Posterior cingulate gyrus (tissue), 11 donors: Measurements from ENCODE around the gene MYCBP.

Experiments
- DNase-seq, 10 donors: peaks; one replicate each; pipeline versions ENCODE4 v3.0.0 to v3.0.0-alpha.2; 2020 to 2021; ENCODE audit warnings: mixed read lengths in 3 of 10
- intact Hi-C: fragments of 100-400 bp; cut with DNase I; formaldehyde crosslinking; loops from one replicate; pipeline ENCODE4 v1.15.1; 2023

MYCBP gene

GRCh38 chr1:38873027-38873969 lies at the start of gene MYCBP:
Gene MYCBP (minus strand): TSS chr1:38873348. CDS start chr1:38873305, 43 bp downstream.
- peak; percentile 94 to 100 (median 96) for DNase-seq

GRCh38 chr1:38919130-38919529 lies 46.0 kb upstream of the MYCBP start:
- DNase-seq: peak in 8 of 10 donors; percentile 38 to 95 (median 60)
- intact Hi-C loops: loop anchor here (5.0 to 10.0 kb wide), 2 partner anchors 73 to 176 kb away; partner anchors contain the start of gene AKIRIN1

More at GRCh38 chr1:38873027-38873969, at the start of gene MYCBP:
- intact Hi-C loops: loop anchor here (1.0 to 5.0 kb wide), 3 partner anchors 14 to 219 kb away; partner anchors contain the start of genes AKIRIN1 and RRAGC

- peak in 3 of 10 donors; percentile 23 to 41 (median 23) for DNase-seq
- intact Hi-C loops: loop anchor here (5.0 to 10.0 kb wide), 2 partner anchors 74 to 176 kb away; partner anchors contain the start of gene AKIRIN1
These were observed 45.4 kb upstream of the MYCBP start for GRCh38 chr1:38918568-38918967.

GRCh38 chr1:38917772-38918171 lies 44.6 kb upstream of the MYCBP start:
- intact Hi-C loops: loop anchor here (5.0 to 10.0 kb wide), 2 partner anchors 75 to 177 kb away; partner anchors contain the start of gene AKIRIN1
- DNase-seq: peak in 1 of 10 donors; percentile 16

- intact Hi-C loops: loop anchor here (5.0 to 10.0 kb wide), 2 partner anchors 75 to 177 kb away; partner anchors contain the start of gene AKIRIN1
- no peak for DNase-seq
These were observed 44.2 kb upstream of the MYCBP start for GRCh38 chr1:38917337-38917736.

GRCh38 chr1:38915352-38915948 lies 42.3 kb upstream of the MYCBP start:
- peak in 1 of 10 donors; percentile 22 for DNase-seq

GRCh38 chr1:38914908-38915307 lies 41.8 kb upstream of the MYCBP start:
- intact Hi-C loops: loop anchor here (5.0 to 10.0 kb wide), 2 partner anchors 77 to 180 kb away; partner anchors contain the start of gene AKIRIN1
- peak in 1 of 10 donors; percentile 22 for DNase-seq

More at GRCh38 chr1:38915352-38915948, 42.3 kb upstream of the MYCBP start:
- intact Hi-C loops: loop anchor here (5.0 to 10.0 kb wide), 2 partner anchors 77 to 179 kb away; partner anchors contain the start of gene AKIRIN1

- peak in 1 of 10 donors; percentile 25 for DNase-seq
- intact Hi-C loops: no loop called here
These were observed 35.7 kb upstream of the MYCBP start for GRCh38 chr1:38908821-38909220.

GRCh38 chr1:38905985-38906384 lies 32.8 kb upstream of the MYCBP start:
- no peak for DNase-seq
- intact Hi-C loops: no loop called here

- intact Hi-C loops: no loop called here
- peak in 2 of 10 donors; percentile 17 to 27 for DNase-seq
These were observed 26.4 kb upstream of the MYCBP start for GRCh38 chr1:38899560-38899959.

- intact Hi-C loops: no loop called here
- no peak for DNase-seq
These were observed 25.6 kb upstream of the MYCBP start for GRCh38 chr1:38898653-38899230.

GRCh38 chr1:38896169-38896568 lies 23.0 kb upstream of the MYCBP start:
- DNase-seq: no peak
- intact Hi-C loops: no loop called here

- no peak for DNase-seq
- intact Hi-C loops: no loop called here
These were observed 19.8 kb upstream of the MYCBP start for GRCh38 chr1:38892976-38893375.

- intact Hi-C loops: no loop called here
- no peak for DNase-seq
These were observed 18.6 kb upstream of the MYCBP start for GRCh38 chr1:38891753-38892152.

- intact Hi-C loops: no loop called here
- no peak for DNase-seq
These were observed 16.4 kb upstream of the MYCBP start for GRCh38 chr1:38889589-38889988.

- DNase-seq: no peak
- intact Hi-C loops: no loop called here
These were observed 15.5 kb upstream of the MYCBP start for GRCh38 chr1:38888423-38889333.

- intact Hi-C loops: no loop called here
- DNase-seq: no peak
These were observed 11.9 kb upstream of the MYCBP start for GRCh38 chr1:38885092-38885491.

- no peak for DNase-seq
- intact Hi-C loops: no loop called here
These were observed 8.3 kb upstream of the MYCBP start, which contains the start of gene GJA9 for GRCh38 chr1:38881487-38881886. Gene GJA9 (minus strand): TSS chr1:38881587. CDS start chr1:38876098, 5,489 bp downstream.

GRCh38 chr1:38875811-38876210 lies 2.7 kb upstream of the MYCBP start:
- DNase-seq: no peak
- intact Hi-C loops: no loop called here
